Measurements from ENCODE around the gene CAMTA1. TPM values are rescaled to one million over a fixed set of nuclear protein-coding genes. Genes with fewer than 3 reads are reported as not detected.

CAMTA1 gene
- total and polyA plus RNA-seq, 4 donors = 90.5 to 236 (median 195) TPM

GRCh38 chr1:7576946-7577657 is 791.8 kb downstream of the CAMTA1 start:
- no peak overlapping the region for H3K4me3 ChIP-seq (ENCODE audit: low read depth, low read length)
- 55% methylated on average over 9 of the region's 14 CpGs for WGBS (ENCODE audit: insufficient coverage)
- H3K9me3 ChIP-seq (ENCODE audit: control insufficient read depth, insufficient read depth, low read length) = no peaks in the 10 kb centered on the region
- H3K4me1 ChIP-seq (ENCODE audit: control insufficient read depth, insufficient read depth, low read length) = peaks cover 33% of the 10 kb centered on the region
- no peaks in the 10 kb centered on the region for H3K27me3 ChIP-seq (ENCODE audit: control insufficient read depth, insufficient read depth, low read length)
- DNase-seq (ENCODE audit: low read depth in 4 of 6, low spot score in 6 of 6) = no peak
- H3K27ac ChIP-seq (ENCODE audit: low read depth, low read length) = no peak overlapping the region
- peaks cover 2% of the 10 kb centered on the region for H3K36me3 ChIP-seq (ENCODE audit: control insufficient read depth, insufficient read depth, low read length)

GRCh38 chr1:7578206-7578605 is 793.0 kb downstream of the CAMTA1 start:
- 89% methylated on average over 15 of the region's 15 CpGs for WGBS (ENCODE audit: insufficient coverage)
- H3K4me3 ChIP-seq (ENCODE audit: low read depth, low read length) = no peak overlapping the region
- no peaks in the 10 kb centered on the region for H3K27me3 ChIP-seq (ENCODE audit: control insufficient read depth, insufficient read depth, low read length)
- H3K4me1 ChIP-seq (ENCODE audit: control insufficient read depth, insufficient read depth, low read length) = peaks cover 37% of the 10 kb centered on the region
- H3K9me3 ChIP-seq (ENCODE audit: control insufficient read depth, insufficient read depth, low read length) = no peaks in the 10 kb centered on the region
- no peak for DNase-seq (ENCODE audit: low read depth in 4 of 6, low spot score in 6 of 6)
- H3K36me3 ChIP-seq (ENCODE audit: control insufficient read depth, insufficient read depth, low read length) = peaks cover 2% of the 10 kb centered on the region
- no peak overlapping the region for H3K27ac ChIP-seq (ENCODE audit: low read depth, low read length)

GRCh38 chr1:7579016-7579415 is 793.8 kb downstream of the CAMTA1 start:
- Histone ChIP-seq H3K9me3 (ENCODE audit: control insufficient read depth, insufficient read depth, low read length) (no peaks in the 10 kb centered on the region), H3K4me3 (ENCODE audit: low read depth, low read length) (no peak overlapping the region), H3K27me3 (ENCODE audit: control insufficient read depth, insufficient read depth, low read length) (no peaks in the 10 kb centered on the region), H3K36me3 (ENCODE audit: control insufficient read depth, insufficient read depth, low read length) (peaks cover 2% of the 10 kb centered on the region), H3K27ac (ENCODE audit: low read depth, low read length) (no peak overlapping the region), H3K4me1 (ENCODE audit: control insufficient read depth, insufficient read depth, low read length) (peaks cover 31% of the 10 kb centered on the region)
- no peak for DNase-seq (ENCODE audit: low read depth in 4 of 6, low spot score in 6 of 6)
- WGBS (ENCODE audit: insufficient coverage) = 97% methylated on average over 8 of the region's 8 CpGs

- no peaks in the 10 kb centered on the region for H3K9me3 ChIP-seq (ENCODE audit: control insufficient read depth, insufficient read depth, low read length)
- peaks cover 23% of the 10 kb centered on the region for H3K4me1 ChIP-seq (ENCODE audit: control insufficient read depth, insufficient read depth, low read length)
- no peak overlapping the region for H3K4me3 ChIP-seq (ENCODE audit: low read depth, low read length)
- peaks cover 2% of the 10 kb centered on the region for H3K36me3 ChIP-seq (ENCODE audit: control insufficient read depth, insufficient read depth, low read length)
- 90% methylated on average over 14 of the region's 18 CpGs for WGBS (ENCODE audit: insufficient coverage)
- no peaks in the 10 kb centered on the region for H3K27me3 ChIP-seq (ENCODE audit: control insufficient read depth, insufficient read depth, low read length)
- no peak for DNase-seq (ENCODE audit: low read depth in 4 of 6, low spot score in 6 of 6)
- H3K27ac ChIP-seq (ENCODE audit: low read depth, low read length) = no peak overlapping the region
Observed at GRCh38 chr1:7579831-7580804, 794.9 kb downstream of the CAMTA1 start.

DNA sequence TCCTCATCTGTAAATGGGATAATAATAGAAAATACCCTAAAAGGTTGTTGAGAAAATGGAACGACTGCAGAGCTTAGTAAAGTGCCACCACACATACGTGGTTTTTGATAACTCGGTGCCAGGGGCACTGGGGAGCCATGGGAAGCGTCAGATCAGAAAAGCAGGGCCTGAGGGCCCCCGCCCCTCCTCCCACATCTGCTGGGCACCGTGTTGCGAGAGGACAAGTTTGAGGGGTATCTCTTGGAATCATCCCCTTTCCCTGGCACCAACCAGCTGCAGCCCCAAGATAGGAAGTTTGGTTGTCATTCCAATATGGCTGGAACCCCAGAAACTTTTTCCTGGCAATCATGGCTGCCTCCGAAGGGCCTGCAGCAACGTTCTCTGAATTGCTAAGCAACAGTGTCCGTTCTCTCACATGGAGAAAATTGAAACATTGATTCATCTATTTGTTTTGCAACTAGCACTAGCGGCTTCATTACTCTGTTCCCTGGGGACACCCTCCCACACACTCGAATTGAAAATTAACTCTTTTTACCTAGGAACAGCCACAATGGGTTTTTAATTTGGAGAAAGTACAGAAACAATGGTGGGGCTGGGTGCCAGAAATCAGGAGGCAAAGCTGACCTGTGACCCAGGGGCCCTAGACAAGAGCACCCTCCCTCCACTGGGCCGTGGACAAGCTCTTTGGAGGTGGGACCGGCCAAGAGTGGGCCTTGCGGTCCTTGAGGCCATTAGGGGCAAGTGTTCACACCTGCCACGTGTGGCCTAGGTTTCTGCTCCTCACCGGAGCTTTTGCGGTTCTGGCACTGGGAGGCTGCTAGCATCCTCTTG is 795.9 kb downstream of the CAMTA1 start:
- Histone ChIP-seq H3K9me3 (ENCODE audit: control insufficient read depth, insufficient read depth, low read length) (no peaks in the 10 kb centered on the region), H3K4me3 (ENCODE audit: low read depth, low read length) (no peak overlapping the region), H3K4me1 (ENCODE audit: control insufficient read depth, insufficient read depth, low read length) (peaks cover 31% of the 10 kb centered on the region), H3K27me3 (ENCODE audit: control insufficient read depth, insufficient read depth, low read length) (no peaks in the 10 kb centered on the region), H3K27ac (ENCODE audit: low read depth, low read length) (peak overlapping the region; percentile 17), H3K36me3 (ENCODE audit: control insufficient read depth, insufficient read depth, low read length) (peaks cover 2% of the 10 kb centered on the region)
- WGBS (ENCODE audit: insufficient coverage) = 63% methylated on average over 10 of the region's 18 CpGs
- DNase-seq (ENCODE audit: low read depth in 4 of 6, low spot score in 6 of 6) = peak in 2 of 6 donors; percentile 28 to 85

DNA sequence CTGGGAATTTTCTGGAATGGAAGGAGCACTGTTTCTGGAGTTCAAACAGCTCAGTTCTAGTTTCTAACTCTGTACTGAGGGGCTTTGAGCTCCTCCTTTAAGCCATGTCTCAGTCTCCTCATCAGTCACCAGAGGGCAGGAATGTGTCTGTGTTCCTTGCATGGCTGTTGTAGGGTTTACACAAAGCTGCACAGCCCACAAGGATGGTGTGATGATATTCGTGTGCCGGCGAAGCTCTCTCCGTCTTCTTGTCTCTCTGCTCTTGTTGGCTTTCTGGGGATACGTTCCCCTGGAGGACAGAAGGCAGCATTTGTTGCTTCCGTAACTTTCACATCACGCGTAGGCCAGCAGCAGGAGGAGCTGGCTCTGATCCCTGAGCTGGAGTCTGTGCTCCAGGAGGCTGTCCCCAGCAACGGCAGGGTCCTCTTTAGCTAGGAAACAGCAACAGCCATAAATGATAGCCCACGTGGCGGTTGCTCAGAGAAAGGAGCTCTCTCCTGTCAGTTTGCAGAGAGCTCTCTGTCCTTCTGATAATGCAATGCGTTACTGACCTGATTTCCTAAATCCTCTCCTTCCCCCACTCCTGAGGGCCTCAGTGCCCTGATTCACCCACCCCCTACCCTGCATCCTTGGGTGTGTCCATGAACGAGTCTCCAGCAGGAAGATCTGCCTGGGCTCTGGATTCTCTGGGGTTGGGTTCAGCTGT is 796.7 kb downstream of the CAMTA1 start:
- no peak overlapping the region for H3K4me3 ChIP-seq (ENCODE audit: low read depth, low read length)
- DNase-seq (ENCODE audit: low read depth in 4 of 6, low spot score in 6 of 6) = peak in 5 of 6 donors; percentile 27 to 85 (median 48)
- peaks cover 33% of the 10 kb centered on the region for H3K4me1 ChIP-seq (ENCODE audit: control insufficient read depth, insufficient read depth, low read length)
- no peaks in the 10 kb centered on the region for H3K9me3 ChIP-seq (ENCODE audit: control insufficient read depth, insufficient read depth, low read length)
- WGBS (ENCODE audit: insufficient coverage) = 28% methylated on average over 11 of the region's 13 CpGs
- no peaks in the 10 kb centered on the region for H3K27me3 ChIP-seq (ENCODE audit: control insufficient read depth, insufficient read depth, low read length)
- no peak overlapping the region for H3K27ac ChIP-seq (ENCODE audit: low read depth, low read length)
- H3K36me3 ChIP-seq (ENCODE audit: control insufficient read depth, insufficient read depth, low read length) = peaks cover 5% of the 10 kb centered on the region

DNA sequence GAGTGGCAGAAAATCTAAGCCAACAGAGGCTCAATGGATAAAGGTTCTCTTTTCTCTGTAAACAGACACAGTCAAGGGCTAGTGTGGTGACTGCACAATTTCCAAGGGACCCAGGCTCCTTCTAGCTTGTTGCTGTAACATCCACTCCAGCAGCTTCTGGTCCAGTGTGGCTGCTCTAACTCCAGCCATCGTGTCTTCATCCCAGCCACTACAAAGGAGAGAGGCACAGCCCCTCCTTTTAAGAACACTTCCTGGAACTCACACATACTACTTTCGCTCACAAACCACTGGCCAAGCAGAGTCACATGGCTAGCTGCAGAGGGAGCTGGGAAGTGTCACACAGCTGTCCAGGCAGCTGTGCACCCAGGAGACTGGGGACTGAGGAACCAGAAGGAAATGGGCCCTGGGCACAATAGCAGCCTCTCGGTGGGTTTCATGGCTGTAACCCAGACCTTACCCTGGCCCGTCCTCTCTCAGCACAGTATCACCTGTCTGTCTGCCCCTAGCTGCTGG is 797.3 kb downstream of the CAMTA1 start:
- DNase-seq (ENCODE audit: low read depth in 4 of 6, low spot score in 6 of 6) = no peak
- Histone ChIP-seq H3K4me1 (ENCODE audit: control insufficient read depth, insufficient read depth, low read length) (peaks cover 39% of the 10 kb centered on the region), H3K27ac (ENCODE audit: low read depth, low read length) (no peak overlapping the region), H3K9me3 (ENCODE audit: control insufficient read depth, insufficient read depth, low read length) (no peaks in the 10 kb centered on the region), H3K36me3 (ENCODE audit: control insufficient read depth, insufficient read depth, low read length) (peaks cover 5% of the 10 kb centered on the region), H3K4me3 (ENCODE audit: low read depth, low read length) (no peak overlapping the region), H3K27me3 (ENCODE audit: control insufficient read depth, insufficient read depth, low read length) (no peaks in the 10 kb centered on the region)
- WGBS (ENCODE audit: insufficient coverage) = 93% methylated on average over 4 of the region's 4 CpGs

DNA sequence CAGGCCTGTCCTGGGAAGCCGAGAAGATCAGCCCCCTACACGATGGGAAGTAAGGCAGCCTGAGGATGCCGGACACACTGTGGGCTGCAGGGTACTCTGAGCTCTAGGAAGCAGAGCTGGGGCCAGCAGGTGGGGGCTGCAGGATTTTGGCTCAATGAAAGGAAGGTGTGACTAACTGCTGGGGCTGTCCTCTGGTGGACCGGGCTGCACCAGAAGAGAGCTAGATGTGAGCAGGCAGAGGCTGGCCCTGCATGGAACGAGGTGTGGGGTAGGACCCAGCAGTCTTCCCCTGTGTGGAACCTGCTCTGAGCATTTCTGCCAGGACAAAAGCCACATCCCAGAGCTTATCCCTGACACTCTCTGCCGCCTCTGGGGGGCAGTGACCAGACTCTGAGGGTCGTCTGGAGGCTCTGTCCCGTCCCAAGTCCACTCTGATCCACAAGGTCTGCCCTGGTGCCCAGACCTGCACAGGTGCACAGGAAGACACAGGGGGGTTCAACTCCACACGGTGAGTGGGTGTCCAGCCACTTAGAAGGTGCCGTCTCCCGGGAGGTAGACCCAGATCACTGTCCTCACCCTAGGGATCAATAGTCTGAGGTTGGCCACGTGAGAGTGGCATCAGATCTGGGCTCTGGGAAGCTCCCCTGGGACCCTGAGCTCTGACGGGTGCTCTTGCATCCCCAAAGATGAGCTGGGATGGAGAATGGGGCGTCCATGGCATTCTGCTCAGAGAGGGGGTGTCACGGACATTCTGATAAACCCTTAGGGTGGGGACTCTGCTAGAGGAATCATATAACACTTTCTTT is 798.2 kb downstream of the CAMTA1 start:
- Histone ChIP-seq H3K4me1 (ENCODE audit: control insufficient read depth, insufficient read depth, low read length) (peaks cover 48% of the 10 kb centered on the region), H3K27ac (ENCODE audit: low read depth, low read length) (no peak overlapping the region), H3K4me3 (ENCODE audit: low read depth, low read length) (no peak overlapping the region), H3K36me3 (ENCODE audit: control insufficient read depth, insufficient read depth, low read length) (peaks cover 2% of the 10 kb centered on the region), H3K27me3 (ENCODE audit: control insufficient read depth, insufficient read depth, low read length) (no peaks in the 10 kb centered on the region), H3K9me3 (ENCODE audit: control insufficient read depth, insufficient read depth, low read length) (no peaks in the 10 kb centered on the region)
- no peak for DNase-seq (ENCODE audit: low read depth in 4 of 6, low spot score in 6 of 6)
- WGBS (ENCODE audit: insufficient coverage) = 78% methylated on average over 11 of the region's 15 CpGs
